Measurements from ENCODE around the gene HLA-DMA. TPM values are rescaled to one million over a fixed set of nuclear protein-coding genes. Genes with fewer than 3 reads are reported as not detected.
A peak's percentile ranks its signal among the peaks of the same experiment; 100 is the strongest.

HLA-DMA gene
- total RNA-seq, 1 experiment from 2014 or later = 104 TPM

GRCh38 chr6:32931211-32931610 lies 21.7 kb downstream of the HLA-DMA start:
- H3K4me1 Mint-ChIP-seq (ENCODE audit: low read depth, unreplicated experiment) = peaks cover 10% of the 10 kb centered on the region
- CTCF ChIA-PET = interaction anchor here (1.2 kb wide), 1 partner anchor 53 kb away, joined by 7 read pairs; no protein-coding TSS in a partner anchor
- H3K4me3 Mint-ChIP-seq (ENCODE audit: low read depth, unreplicated experiment) = no peak overlapping the region
- no peak overlapping the region for H3K27ac Mint-ChIP-seq (ENCODE audit: unreplicated experiment)
- DNase-seq = no peak
- no peaks in the 10 kb centered on the region for H3K36me3 Mint-ChIP-seq (ENCODE audit: insufficient read depth, unreplicated experiment)
- intact Hi-C loops (cut with micrococcal nuclease; ENCODE audit: unreplicated experiment) = no loop called here
- no peaks in the 10 kb centered on the region for H3K27me3 Mint-ChIP-seq (ENCODE audit: unreplicated experiment)
- no TSS peak for BruUV-seq (replicated peaks)
- no peaks in the 10 kb centered on the region for H3K9me3 Mint-ChIP-seq (ENCODE audit: low read depth, unreplicated experiment)
- no peak for TF ChIP-seq CTCF (IDR thresholded peaks at IDR 0.05; ENCODE audit: unreplicated experiment)

GRCh38 chr6:32922083-32922482 lies 30.8 kb downstream of the HLA-DMA start:
- BruUV-seq (replicated peaks) = no TSS peak
- H3K4me1 Mint-ChIP-seq (ENCODE audit: low read depth, unreplicated experiment) = peaks cover 32% of the 10 kb centered on the region
- intact Hi-C loops (cut with micrococcal nuclease; ENCODE audit: unreplicated experiment) = no loop called here
- DNase-seq = no peak
- H3K27me3 Mint-ChIP-seq (ENCODE audit: unreplicated experiment) = no peaks in the 10 kb centered on the region
- CTCF ChIA-PET = no interaction called here
- no peak overlapping the region for H3K4me3 Mint-ChIP-seq (ENCODE audit: low read depth, unreplicated experiment)
- H3K36me3 Mint-ChIP-seq (ENCODE audit: insufficient read depth, unreplicated experiment) = no peaks in the 10 kb centered on the region
- H3K27ac Mint-ChIP-seq (ENCODE audit: unreplicated experiment) = peak overlapping the region; percentile 87
- no peaks in the 10 kb centered on the region for H3K9me3 Mint-ChIP-seq (ENCODE audit: low read depth, unreplicated experiment)
- TF ChIP-seq CTCF (IDR thresholded peaks at IDR 0.05; ENCODE audit: unreplicated experiment) = no peak

- CTCF ChIA-PET = interaction anchor here (0.8 to 1.6 kb wide), 3 partner anchors 12 to 64 kb away, joined by 3 to 7 read pairs (median 6); no protein-coding TSS in a partner anchor
- Mint-ChIP-seq H3K27ac (ENCODE audit: unreplicated experiment) (peak overlapping the region; percentile 87), H3K4me1 (ENCODE audit: low read depth, unreplicated experiment) (peaks cover 32% of the 10 kb centered on the region), H3K9me3 (ENCODE audit: low read depth, unreplicated experiment) (no peaks in the 10 kb centered on the region), H3K36me3 (ENCODE audit: insufficient read depth, unreplicated experiment) (no peaks in the 10 kb centered on the region), H3K4me3 (ENCODE audit: low read depth, unreplicated experiment) (peak overlapping the region; percentile 36), H3K27me3 (ENCODE audit: unreplicated experiment) (no peaks in the 10 kb centered on the region)
- no peak for DNase-seq
- intact Hi-C loops (cut with micrococcal nuclease; ENCODE audit: unreplicated experiment) = no loop called here
- no peak for TF ChIP-seq CTCF (IDR thresholded peaks at IDR 0.05; ENCODE audit: unreplicated experiment)
- BruUV-seq (replicated peaks) = no TSS peak
Observed at GRCh38 chr6:32920715-32921114, 32.2 kb downstream of the HLA-DMA start.

- Mint-ChIP-seq H3K4me3 (ENCODE audit: low read depth, unreplicated experiment) (no peak overlapping the region), H3K9me3 (ENCODE audit: low read depth, unreplicated experiment) (peaks cover 6% of the 10 kb centered on the region), H3K36me3 (ENCODE audit: insufficient read depth, unreplicated experiment) (no peaks in the 10 kb centered on the region), H3K27me3 (ENCODE audit: unreplicated experiment) (no peaks in the 10 kb centered on the region), H3K4me1 (ENCODE audit: low read depth, unreplicated experiment) (peaks cover 34% of the 10 kb centered on the region), H3K27ac (ENCODE audit: unreplicated experiment) (no peak overlapping the region)
- CTCF ChIA-PET = interaction anchor here (0.6 to 1.7 kb wide), 3 partner anchors 9 to 343 kb away, joined by 5 to 9 read pairs (median 6); no protein-coding TSS in a partner anchor
- TF ChIP-seq CTCF (IDR thresholded peaks at IDR 0.05; ENCODE audit: unreplicated experiment) = no peak
- intact Hi-C loops (cut with micrococcal nuclease; ENCODE audit: unreplicated experiment) = no loop called here
- DNase-seq = no peak
- BruUV-seq (replicated peaks) = no TSS peak
Observed at GRCh38 chr6:32912951-32913350, 39.9 kb downstream of the HLA-DMA start.

Measured in Calu3 (cell line).